ENCODE results near the gene SERPINB4. TPM values are rescaled to one million over a fixed set of nuclear protein-coding genes. Genes with fewer than 3 reads are reported as not detected.
A peak's percentile ranks its signal among the peaks of the same experiment; 100 is the strongest.

Gene SERPINB4
- total and polyA plus RNA-seq, 8 donors, result not detected

DNA sequence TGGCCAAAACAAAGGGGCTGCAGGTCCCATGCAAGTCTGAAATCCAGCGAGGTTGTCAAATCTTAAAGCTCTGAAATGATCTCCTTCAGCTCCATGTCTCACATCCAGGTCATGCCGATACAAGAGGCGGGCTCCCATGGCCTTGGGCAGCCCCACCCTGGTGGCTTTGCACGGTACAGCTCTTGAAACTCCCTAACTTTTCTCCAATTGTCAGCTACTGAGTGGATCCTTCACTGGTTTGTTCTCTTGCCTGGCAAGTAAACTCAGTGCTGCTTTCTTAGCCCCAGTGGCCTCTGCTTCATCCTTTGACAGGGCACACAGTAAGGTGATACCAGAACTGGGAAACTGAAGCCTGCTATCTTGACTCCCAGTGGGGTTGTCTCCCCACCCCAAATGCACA is 30.6 kb downstream of the SERPINB4 start:
- TF ChIP-seq, protein P1, sequence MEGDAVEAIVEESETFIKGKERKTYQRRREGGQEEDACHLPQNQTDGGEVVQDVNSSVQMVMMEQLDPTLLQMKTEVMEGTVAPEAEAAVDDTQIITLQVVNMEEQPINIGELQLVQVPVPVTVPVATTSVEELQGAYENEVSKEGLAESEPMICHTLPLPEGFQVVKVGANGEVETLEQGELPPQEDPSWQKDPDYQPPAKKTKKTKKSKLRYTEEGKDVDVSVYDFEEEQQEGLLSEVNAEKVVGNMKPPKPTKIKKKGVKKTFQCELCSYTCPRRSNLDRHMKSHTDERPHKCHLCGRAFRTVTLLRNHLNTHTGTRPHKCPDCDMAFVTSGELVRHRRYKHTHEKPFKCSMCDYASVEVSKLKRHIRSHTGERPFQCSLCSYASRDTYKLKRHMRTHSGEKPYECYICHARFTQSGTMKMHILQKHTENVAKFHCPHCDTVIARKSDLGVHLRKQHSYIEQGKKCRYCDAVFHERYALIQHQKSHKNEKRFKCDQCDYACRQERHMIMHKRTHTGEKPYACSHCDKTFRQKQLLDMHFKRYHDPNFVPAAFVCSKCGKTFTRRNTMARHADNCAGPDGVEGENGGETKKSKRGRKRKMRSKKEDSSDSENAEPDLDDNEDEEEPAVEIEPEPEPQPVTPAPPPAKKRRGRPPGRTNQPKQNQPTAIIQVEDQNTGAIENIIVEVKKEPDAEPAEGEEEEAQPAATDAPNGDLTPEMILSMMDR (IDR thresholded peaks at IDR 0.05), result no peak
- ATAC-seq (no peak), FAIRE-seq (no peak), DNase-seq (no peak)
- Histone ChIP-seq H3K27ac (no peak overlapping the region), H3K36me3 (no peaks in the 10 kb centered on the region), H3K4me1 (no peaks in the 10 kb centered on the region), H3K4me3 (no peak overlapping the region), H3K27me3 (no peaks in the 10 kb centered on the region), H3K9me3 (no peaks in the 10 kb centered on the region)
- WGBS, 2 donors, result 71 to 77% methylated on average over 4 of the region's 4 CpGs
- intact Hi-C loops (cut with DNase I), result no loop called here

DNA sequence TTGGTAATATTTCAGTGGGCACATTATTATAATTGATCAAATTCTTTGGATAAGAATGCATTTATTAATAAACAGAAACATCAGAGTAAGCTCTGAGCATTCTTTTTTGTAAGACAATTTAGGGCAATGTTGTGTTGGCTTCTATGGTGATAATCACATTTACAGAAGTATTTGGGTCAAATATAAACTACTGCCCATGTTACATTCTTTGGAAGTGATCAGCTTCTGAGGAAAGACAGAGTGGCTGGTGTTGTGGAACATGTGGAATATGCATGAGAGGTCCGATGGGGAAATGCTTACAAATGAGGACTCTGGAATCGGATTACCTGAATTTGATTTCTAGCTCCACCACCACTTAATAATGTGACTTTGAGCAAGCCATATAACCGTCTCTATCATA is 37.5 kb downstream of the SERPINB4 start:
- WGBS, 2 donors, result 75 to 82% methylated on average over 3 of the region's 3 CpGs
- Histone ChIP-seq H3K27ac (no peak overlapping the region), H3K4me3 (no peak overlapping the region), H3K4me1 (no peaks in the 10 kb centered on the region), H3K36me3 (no peaks in the 10 kb centered on the region), H3K27me3 (no peaks in the 10 kb centered on the region), H3K9me3 (no peaks in the 10 kb centered on the region)
- intact Hi-C loops (cut with DNase I), result no loop called here
- DNase-seq, result no peak
- no peak for FAIRE-seq
- TF ChIP-seq, protein P1 (IDR thresholded peaks at IDR 0.05), result no peak
- ATAC-seq, result no peak

DNA sequence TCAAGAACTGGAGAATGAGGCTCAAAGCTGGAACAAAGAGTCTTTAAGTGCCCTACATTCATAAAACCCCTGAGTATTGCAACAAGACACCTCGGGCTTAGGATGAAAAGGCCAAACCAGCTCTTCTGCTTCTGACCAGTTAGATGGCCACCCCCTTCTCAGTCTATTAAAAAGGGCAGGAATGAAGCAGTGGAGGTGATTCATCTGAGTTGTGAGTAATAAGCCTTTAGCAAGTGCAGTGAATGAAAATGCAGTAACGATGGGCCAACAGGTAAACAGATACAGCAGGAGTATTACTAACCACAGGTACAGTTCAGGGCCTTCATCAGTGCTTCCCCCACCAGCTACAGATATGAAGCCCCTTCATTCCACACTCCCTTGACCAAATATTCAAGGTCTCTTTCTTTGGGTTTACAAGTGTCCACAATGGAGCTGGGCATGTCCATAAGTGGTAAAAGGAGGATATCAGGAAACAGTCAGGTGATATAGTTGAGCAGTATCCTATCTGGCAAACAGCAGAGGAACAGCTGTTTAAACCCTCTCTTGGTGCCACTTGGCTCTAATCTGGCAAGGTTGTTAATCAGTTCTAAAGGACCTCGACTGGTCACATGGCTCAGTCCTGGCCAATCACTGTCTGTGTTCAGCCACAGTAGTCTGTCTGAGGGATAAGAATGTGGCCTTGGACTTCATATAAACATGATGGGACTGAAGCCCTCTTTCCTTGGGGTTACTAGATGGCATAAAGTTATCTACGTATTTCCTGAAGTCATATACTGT is 39.1 kb downstream of the SERPINB4 start:
- intact Hi-C loops (cut with DNase I), result no loop called here
- FAIRE-seq (no peak), DNase-seq (peak in 1 of 6 donors; percentile 8), ATAC-seq (peak in 2 of 4 donors; percentile 64 to 65)
- Histone ChIP-seq H3K36me3 (no peaks in the 10 kb centered on the region), H3K27ac (no peak overlapping the region), H3K9me3 (no peaks in the 10 kb centered on the region), H3K27me3 (no peaks in the 10 kb centered on the region), H3K4me1 (no peaks in the 10 kb centered on the region), H3K4me3 (no peak overlapping the region)
- TF ChIP-seq, protein P1 (IDR thresholded peaks at IDR 0.05), result no peak
- 48 to 59% methylated on average over 4 of the region's 4 CpGs for WGBS, 2 donors

DNA sequence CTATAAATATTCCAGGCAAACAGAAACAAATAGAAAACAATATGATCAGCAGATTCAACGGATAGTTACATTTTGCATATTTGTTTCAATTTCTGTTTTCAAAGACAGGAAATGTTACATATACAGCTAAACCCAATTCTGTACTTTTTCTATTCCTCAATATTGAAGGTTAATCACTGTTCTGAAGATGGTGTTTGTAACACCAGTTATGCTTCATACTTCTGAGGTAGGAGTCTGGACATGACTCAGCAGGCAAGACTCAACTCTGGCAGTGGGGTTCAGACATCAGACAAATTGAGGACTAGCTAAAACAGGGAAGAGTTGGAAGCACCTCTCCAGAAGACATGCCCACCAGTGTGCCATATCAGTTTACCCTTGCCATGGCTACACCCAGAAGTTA is 40.3 kb downstream of the SERPINB4 start:
- no peak overlapping the region for H3K27ac ChIP-seq
- no peaks in the 10 kb centered on the region for H3K4me1 ChIP-seq
- FAIRE-seq (no peak), DNase-seq (no peak), ATAC-seq (no peak)
- H3K27me3 ChIP-seq, result no peaks in the 10 kb centered on the region
- intact Hi-C loops (cut with DNase I), result no loop called here
- H3K36me3 ChIP-seq, result no peaks in the 10 kb centered on the region
- no peaks in the 10 kb centered on the region for H3K9me3 ChIP-seq
- WGBS, 2 donors, result 0% methylated on average over 1 of the region's 1 CpG
- TF ChIP-seq, protein P1 (IDR thresholded peaks at IDR 0.05), result no peak
- no peak overlapping the region for H3K4me3 ChIP-seq

DNA sequence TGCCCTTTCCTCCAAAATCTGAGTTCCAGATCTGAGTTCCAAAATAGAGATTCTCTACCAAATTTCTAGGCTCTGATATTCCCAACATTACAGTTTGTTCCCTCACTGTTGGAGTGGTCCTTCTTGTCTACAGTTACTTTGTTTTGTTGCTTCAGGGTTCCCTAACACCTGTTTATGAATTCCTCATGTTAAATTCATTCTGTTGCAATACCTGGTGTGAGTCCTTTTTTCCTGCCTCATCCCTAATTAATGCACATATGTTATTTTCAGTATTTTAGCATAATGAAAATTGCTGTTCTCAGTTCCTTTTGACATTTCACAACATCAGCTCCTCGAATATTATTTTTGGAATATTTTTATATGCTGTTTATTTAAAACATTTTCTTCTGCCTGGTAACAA is 40.7 kb downstream of the SERPINB4 start:
- 56 to 58% methylated on average over 1 of the region's 1 CpG for WGBS, 2 donors

More for the DNA sequence above, 40.7 kb downstream of the SERPINB4 start:
- H3K4me1 ChIP-seq, result no peaks in the 10 kb centered on the region
- no peak overlapping the region for H3K27ac ChIP-seq
- FAIRE-seq, result no peak
- no peak overlapping the region for H3K4me3 ChIP-seq
- intact Hi-C loops (cut with DNase I), result no loop called here
- no peak for DNase-seq
- ATAC-seq, result no peak
- H3K9me3 ChIP-seq, result no peaks in the 10 kb centered on the region
- H3K36me3 ChIP-seq, result no peaks in the 10 kb centered on the region
- H3K27me3 ChIP-seq, result no peaks in the 10 kb centered on the region
- TF ChIP-seq, protein P1 (IDR thresholded peaks at IDR 0.05), result no peak
